ENCODE data around the gene HIGD1C. TPM values are rescaled to one million over a fixed set of nuclear protein-coding genes. Genes with fewer than 3 reads are reported as not detected.
"Not testable (repeated sequence)": the region's sequence is repeated elsewhere in the genome, so short reads cannot be mapped to it uniquely, and the experiment has no call there.

Gene HIGD1C
- total RNA-seq, 4 donors from 2014 or later: not detected

DNA sequence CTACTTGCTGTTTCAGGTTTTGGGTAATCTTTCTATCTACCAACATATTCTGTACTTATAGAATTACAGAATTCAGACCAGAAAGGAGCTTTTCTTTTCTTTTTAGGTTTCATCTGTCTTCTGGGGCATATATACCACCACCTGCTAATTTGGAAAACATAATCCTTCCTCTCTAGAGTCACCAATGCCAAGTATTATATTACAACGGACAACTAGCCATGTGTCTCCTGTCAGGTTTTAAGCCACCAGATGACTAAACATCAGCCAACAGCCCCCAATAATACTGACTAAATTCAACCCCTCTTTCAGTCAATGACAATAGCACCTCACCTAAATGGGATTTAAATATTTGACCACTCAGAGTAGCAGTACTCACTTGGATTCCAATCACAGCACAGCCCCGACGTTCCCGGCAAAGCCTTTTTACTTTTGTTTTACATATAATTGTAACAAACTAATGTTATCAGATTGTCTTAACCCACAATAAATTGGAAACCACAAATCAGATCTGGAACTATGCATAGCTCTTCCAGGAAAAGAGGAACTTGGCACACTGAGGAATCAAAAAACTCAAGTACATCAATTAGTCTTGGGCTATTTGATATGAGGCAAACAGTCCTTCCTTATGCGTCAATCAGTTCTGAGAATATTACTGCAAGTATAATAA is 60.4 kb downstream of the HIGD1C start:
- no peaks in the 10 kb centered on the region for H3K27me3 ChIP-seq
- in situ Hi-C loops (cut with MboI; ENCODE audit: low pct_ligation_motif_present in 1 of 4, low pct_unique_long_range_greater_than_20kb in 1 of 4, low sequenced_read_pairs in 3 of 4): no loop called here
- intact Hi-C loops (cut with DNase I; ENCODE audit: low total_unique reads): no loop called here
- WGBS, 2 donors (ENCODE audit: low coverage in 1 of 2): 77 to 89% methylated on average over 4 to 5 of the region's 5 CpGs
- no peak overlapping the region for H3K27ac ChIP-seq
- no peak overlapping the region for H3K4me3 ChIP-seq
- H3K36me3 ChIP-seq: peaks cover 0 to 2% (median 0%) of the 10 kb centered on the region in 4 donors
- DNase-seq: no peak
- H3K9me3 ChIP-seq: no peaks in the 10 kb centered on the region
- peaks cover 0 to 18% (median 2%) of the 10 kb centered on the region in 4 donors for H3K4me1 ChIP-seq
- TF ChIP-seq POLR2AphosphoS5 (IDR thresholded peaks at IDR 0.05) (no peak), POLR2A (IDR thresholded peaks at IDR 0.05) (no peak), EP300 (IDR thresholded peaks at IDR 0.05; ENCODE audit: low read depth) (no peak)
- TF ChIP-seq, protein P1, sequence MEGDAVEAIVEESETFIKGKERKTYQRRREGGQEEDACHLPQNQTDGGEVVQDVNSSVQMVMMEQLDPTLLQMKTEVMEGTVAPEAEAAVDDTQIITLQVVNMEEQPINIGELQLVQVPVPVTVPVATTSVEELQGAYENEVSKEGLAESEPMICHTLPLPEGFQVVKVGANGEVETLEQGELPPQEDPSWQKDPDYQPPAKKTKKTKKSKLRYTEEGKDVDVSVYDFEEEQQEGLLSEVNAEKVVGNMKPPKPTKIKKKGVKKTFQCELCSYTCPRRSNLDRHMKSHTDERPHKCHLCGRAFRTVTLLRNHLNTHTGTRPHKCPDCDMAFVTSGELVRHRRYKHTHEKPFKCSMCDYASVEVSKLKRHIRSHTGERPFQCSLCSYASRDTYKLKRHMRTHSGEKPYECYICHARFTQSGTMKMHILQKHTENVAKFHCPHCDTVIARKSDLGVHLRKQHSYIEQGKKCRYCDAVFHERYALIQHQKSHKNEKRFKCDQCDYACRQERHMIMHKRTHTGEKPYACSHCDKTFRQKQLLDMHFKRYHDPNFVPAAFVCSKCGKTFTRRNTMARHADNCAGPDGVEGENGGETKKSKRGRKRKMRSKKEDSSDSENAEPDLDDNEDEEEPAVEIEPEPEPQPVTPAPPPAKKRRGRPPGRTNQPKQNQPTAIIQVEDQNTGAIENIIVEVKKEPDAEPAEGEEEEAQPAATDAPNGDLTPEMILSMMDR (IDR thresholded peaks at IDR 0.05): no peak

DNA sequence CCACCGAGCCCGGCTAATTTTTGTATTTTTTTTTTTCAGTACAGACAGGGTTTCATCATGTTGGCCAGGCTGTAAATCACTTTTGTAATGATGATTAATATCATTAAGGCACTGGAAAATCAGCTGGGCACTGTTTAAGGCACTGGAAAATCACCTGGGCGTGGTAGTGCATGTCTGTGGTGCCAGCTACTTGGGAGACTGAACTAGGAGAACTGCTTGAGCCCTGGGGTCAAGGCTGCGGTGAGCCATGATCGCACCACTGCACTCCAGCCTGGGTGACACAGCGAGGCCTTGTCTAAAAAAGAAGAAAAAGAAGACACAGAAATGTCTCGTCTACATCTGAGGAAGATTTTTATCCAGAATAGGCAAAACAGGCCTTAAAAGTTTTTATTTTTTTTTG is 61.1 kb downstream of the HIGD1C start:
- no peaks in the 10 kb centered on the region for H3K36me3 ChIP-seq
- peaks cover 0 to 18% (median 2%) of the 10 kb centered on the region in 4 donors for H3K4me1 ChIP-seq
- H3K4me3 ChIP-seq: no peak overlapping the region
- no peaks in the 10 kb centered on the region for H3K27me3 ChIP-seq
- WGBS, 2 donors (ENCODE audit: low coverage in 1 of 2): 96 to 98% methylated on average over 7 of the region's 7 CpGs
- no peaks in the 10 kb centered on the region for H3K9me3 ChIP-seq
- in situ Hi-C loops (cut with MboI; ENCODE audit: low pct_ligation_motif_present in 1 of 4, low pct_unique_long_range_greater_than_20kb in 1 of 4, low sequenced_read_pairs in 3 of 4): no loop called here
- DNase-seq: no peak
- TF ChIP-seq POLR2A (IDR thresholded peaks at IDR 0.05) (no peak), EP300 (IDR thresholded peaks at IDR 0.05; ENCODE audit: low read depth) (no peak), POLR2AphosphoS5 (IDR thresholded peaks at IDR 0.05) (no peak)
- TF ChIP-seq, protein P1 (IDR thresholded peaks at IDR 0.05): no peak
- intact Hi-C loops (cut with DNase I; ENCODE audit: low total_unique reads): no loop called here
- H3K27ac ChIP-seq: no peak overlapping the region

DNA sequence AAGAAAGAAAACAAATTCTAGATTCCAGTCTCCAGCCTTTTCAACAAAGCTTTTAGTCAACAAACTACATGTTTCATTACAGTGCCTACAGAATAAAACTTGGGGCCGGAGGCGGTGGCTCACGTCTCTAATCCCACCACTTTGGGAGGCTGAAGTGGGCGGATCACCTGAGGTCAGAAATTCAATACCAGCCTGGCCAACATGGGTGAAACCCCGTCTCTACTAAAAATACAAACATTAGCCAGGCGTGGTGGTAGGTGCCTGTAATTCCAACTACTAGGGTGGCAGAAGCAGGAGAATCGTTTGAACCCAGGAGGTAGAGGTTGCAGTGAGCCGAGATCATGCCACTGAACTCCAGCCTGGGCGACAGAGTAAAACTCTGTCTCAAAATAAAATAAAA is 62.1 kb downstream of the HIGD1C start:
- H3K9me3 ChIP-seq; H3K36me3 ChIP-seq; H3K27ac ChIP-seq; in situ Hi-C loops (cut with MboI; ENCODE audit: low pct_ligation_motif_present in 1 of 4, low pct_unique_long_range_greater_than_20kb in 1 of 4, low sequenced_read_pairs in 3 of 4); H3K27me3 ChIP-seq; DNase-seq; H3K4me3 ChIP-seq; intact Hi-C loops (cut with DNase I; ENCODE audit: low total_unique reads): not testable (repeated sequence)
- peaks cover 0 to 11% (median 2%) of the 10 kb centered on the region in 4 donors for H3K4me1 ChIP-seq
- WGBS, 2 donors (ENCODE audit: low coverage in 1 of 2): 90 to 100% methylated on average over 1 to 9 of the region's 9 CpGs

DNA sequence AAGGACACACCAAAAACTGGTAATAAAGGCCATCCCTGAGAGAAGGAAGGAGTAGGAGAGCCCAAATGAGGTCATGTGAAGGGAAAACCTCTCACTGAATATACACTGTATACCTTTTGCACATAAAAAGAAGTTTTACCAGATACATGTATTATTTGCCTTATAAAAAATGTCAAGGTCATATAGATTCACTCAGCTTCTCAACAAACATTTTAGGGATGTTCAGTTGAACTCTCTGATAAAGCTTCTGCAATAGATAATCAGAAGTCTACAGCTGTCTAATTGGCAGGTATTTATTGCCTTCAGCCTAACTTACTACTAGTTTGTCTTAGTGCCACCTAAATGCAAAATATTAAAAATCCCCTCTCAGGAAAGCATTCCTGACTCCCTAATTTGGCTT is 65.1 kb downstream of the HIGD1C start:
- no peak for TF ChIP-seq POLR2AphosphoS5 (IDR thresholded peaks at IDR 0.05)
- TF ChIP-seq, protein P1 (IDR thresholded peaks at IDR 0.05): no peak
- TF ChIP-seq POLR2A (IDR thresholded peaks at IDR 0.05): no peak
- no peak for TF ChIP-seq EP300 (IDR thresholded peaks at IDR 0.05; ENCODE audit: low read depth)
- DNase-seq: no peak
- no peak overlapping the region for H3K27ac ChIP-seq
- H3K36me3 ChIP-seq: no peaks in the 10 kb centered on the region
- H3K9me3 ChIP-seq: no peaks in the 10 kb centered on the region
- in situ Hi-C loops (cut with MboI; ENCODE audit: low pct_ligation_motif_present in 1 of 4, low pct_unique_long_range_greater_than_20kb in 1 of 4, low sequenced_read_pairs in 3 of 4) (no loop called here), intact Hi-C loops (cut with DNase I; ENCODE audit: low total_unique reads) (no loop called here)
- H3K4me3 ChIP-seq: no peak overlapping the region
- peaks cover 0 to 7% (median 0%) of the 10 kb centered on the region in 4 donors for H3K4me1 ChIP-seq
- H3K27me3 ChIP-seq: no peaks in the 10 kb centered on the region

DNA sequence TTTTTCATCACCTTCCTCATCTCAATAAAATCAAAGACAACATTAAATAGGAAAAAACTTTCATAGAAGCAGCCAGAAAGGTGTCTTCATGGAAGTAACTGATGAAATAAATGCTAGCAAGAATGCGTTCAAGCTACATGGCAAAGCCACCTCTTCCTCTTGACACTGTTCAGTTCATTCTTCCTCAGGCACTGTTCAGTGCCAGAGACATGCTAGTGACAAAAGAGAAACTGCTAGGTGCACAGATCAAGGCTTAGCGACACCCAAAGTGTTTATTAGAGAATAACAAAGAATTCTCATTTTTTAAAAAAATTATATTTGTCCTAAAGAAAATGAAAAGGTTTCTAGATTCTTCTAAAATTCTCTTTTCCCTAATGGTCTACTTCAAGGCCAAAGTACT is 66.6 kb downstream of the HIGD1C start:
- H3K27ac ChIP-seq: no peak overlapping the region
- no peak overlapping the region for H3K4me3 ChIP-seq
- in situ Hi-C loops (cut with MboI; ENCODE audit: low pct_ligation_motif_present in 1 of 4, low pct_unique_long_range_greater_than_20kb in 1 of 4, low sequenced_read_pairs in 3 of 4): no loop called here
- no peaks in the 10 kb centered on the region for H3K27me3 ChIP-seq
- DNase-seq: no peak
- TF ChIP-seq POLR2AphosphoS5 (IDR thresholded peaks at IDR 0.05) (no peak), EP300 (IDR thresholded peaks at IDR 0.05; ENCODE audit: low read depth) (no peak), POLR2A (IDR thresholded peaks at IDR 0.05) (no peak)
- TF ChIP-seq, protein P1 (IDR thresholded peaks at IDR 0.05): no peak
- no peaks in the 10 kb centered on the region for H3K36me3 ChIP-seq
- 94 to 100% methylated on average over 2 of the region's 2 CpGs for WGBS, 2 donors (ENCODE audit: low coverage in 1 of 2)
- no peaks in the 10 kb centered on the region for H3K9me3 ChIP-seq
- intact Hi-C loops (cut with DNase I; ENCODE audit: low total_unique reads): no loop called here
- H3K4me1 ChIP-seq: peaks cover 0 to 18% (median 8%) of the 10 kb centered on the region in 4 donors

All from transverse colon (tissue), 4 donors.